Stimulated activated CD4-positive, alpha-beta T cell treated with anti-CD3 and anti-CD28 coated beads, Interleukin-4, amount 100 ng/mL, for 4 hours (primary cell): ENCODE measurements around the gene PNMA6A.
"Not testable (repeated sequence)": the region's sequence is repeated elsewhere in the genome, so short reads cannot be mapped to it uniquely, and the experiment has no call there.

Experiments used
- DNase-seq, 2 experiments: peaks; one replicate each; pipeline ENCODE4 v3.0.0-alpha.2; 2020

PNMA6A gene

GRCh38 chrX:153077437-153078135, 5.3 kb downstream of the PNMA6A start:
- DNase-seq, result not testable (repeated sequence)

GRCh38 chrX:153083238-153083923, 11.1 kb downstream of the PNMA6A start:
- not testable (repeated sequence) for DNase-seq

- no peak for DNase-seq
Observed at GRCh38 chrX:153102418-153102817, 30.2 kb downstream of the PNMA6A start.

- DNase-seq, result not testable (repeated sequence)
Observed at GRCh38 chrX:153104959-153105358, 32.7 kb downstream of the PNMA6A start.

- not testable (repeated sequence) for DNase-seq
Observed at GRCh38 chrX:153106092-153106801, 34.0 kb downstream of the PNMA6A start.

GRCh38 chrX:153110735-153111134, 38.5 kb downstream of the PNMA6A start:
- not testable (repeated sequence) for DNase-seq

- not testable (repeated sequence) for DNase-seq
Observed at GRCh38 chrX:153113851-153114250, 41.6 kb downstream of the PNMA6A start.

- DNase-seq, result not testable (repeated sequence)
Observed at GRCh38 chrX:153117754-153118153, 45.5 kb downstream of the PNMA6A start.

- DNase-seq, result not testable (repeated sequence)
Observed at GRCh38 chrX:153120230-153120629, 48.0 kb downstream of the PNMA6A start.

- DNase-seq, result not testable (repeated sequence)
Observed at GRCh38 chrX:153123468-153123867, 51.2 kb downstream of the PNMA6A start.
